Tibial artery (tissue), 4 donors: ENCODE results near the gene NCOR1.

Source experiments
- DNase-seq, 2 donors: peaks; one replicate each; pipeline ENCODE4 v3.0.0-alpha.2; 2019
- H3K27ac ChIP-seq, 2 donors: fragments of 200-600 bp; sonication (generic) in 1 of 2; 1 replicate in 1 of 2; 2 replicates in 1 of 2; pipeline ENCODE4 v1.5.1; 2018 to 2019; ENCODE audit warnings: mild to moderate bottlenecking in 1 of 2
- H3K27me3 ChIP-seq, 2 donors: fragments of 200-600 bp; sonication (generic) in 1 of 2; one replicate each; pipeline versions ENCODE4 v1.5.1 to v1.6.0; 2016 to 2019
- H3K36me3 ChIP-seq, 3 donors: fragments of 200-600 bp; sonication (generic) in 2 of 3; one replicate each; pipeline ENCODE4 v1.5.1; 2016 to 2019; ENCODE audit warnings: mild to moderate bottlenecking in 2 of 3
- H3K4me1 ChIP-seq, 4 donors: fragments of 200-600 bp; sonication (generic) in 2 of 4; 1 replicate in 3 of 4; 2 replicates in 1 of 4; pipeline ENCODE4 v1.5.1; 2016 to 2019
- H3K4me3 ChIP-seq, 2 donors: fragments of 200-600 bp; sonication (generic) in 1 of 2; 1 replicate in 1 of 2; 2 replicates in 1 of 2; pipeline ENCODE4 v1.5.1; 2018 to 2019; ENCODE audit warnings: mild to moderate bottlenecking in 2 of 2
- H3K9me3 ChIP-seq, 3 donors: fragments of 200-600 bp; sonication (generic) in 1 of 3; one replicate each; pipeline ENCODE4 v1.5.1; 2016 to 2019
- intact Hi-C: fragments of 100-400 bp; cut with DNase I; formaldehyde crosslinking; loops from one replicate; pipeline ENCODE4 v1.15.0; 2023; ENCODE audit warnings: low total_unique reads
- TF ChIP-seq, protein P1 (sequence below), 2 experiments: fragments of 200-600 bp in 1 of 2; fragments of 450-650 bp in 1 of 2; IDR thresholded peaks; one replicate each; pipeline ENCODE4 v1.5.1; 2017 to 2019; ENCODE audit warnings: antibody characterized with exemption in 2 of 2, mild to moderate bottlenecking in 1 of 2, moderate library complexity in 1 of 2

The NCOR1 gene

DNA sequence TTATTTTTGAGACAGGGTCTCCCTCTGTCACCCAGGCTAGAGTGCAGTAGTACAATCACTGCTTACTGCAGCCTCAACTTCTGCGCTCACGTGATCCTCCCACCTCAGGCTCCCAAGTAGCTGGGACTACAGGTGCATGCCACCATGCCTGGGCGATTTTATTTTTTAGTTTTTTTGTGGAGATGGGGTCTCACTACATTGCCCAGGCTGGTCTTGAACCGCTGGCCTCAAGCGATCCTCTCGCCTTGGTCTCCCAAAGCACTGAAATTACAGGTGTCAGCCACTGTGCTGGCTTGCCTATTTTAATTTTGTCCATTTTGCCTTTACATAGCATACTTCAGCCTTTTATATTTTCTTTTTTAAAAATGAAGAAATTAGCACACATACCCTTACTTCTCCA, 164.5 kb downstream of the NCOR1 start:
- DNase-seq, result no peak

DNA sequence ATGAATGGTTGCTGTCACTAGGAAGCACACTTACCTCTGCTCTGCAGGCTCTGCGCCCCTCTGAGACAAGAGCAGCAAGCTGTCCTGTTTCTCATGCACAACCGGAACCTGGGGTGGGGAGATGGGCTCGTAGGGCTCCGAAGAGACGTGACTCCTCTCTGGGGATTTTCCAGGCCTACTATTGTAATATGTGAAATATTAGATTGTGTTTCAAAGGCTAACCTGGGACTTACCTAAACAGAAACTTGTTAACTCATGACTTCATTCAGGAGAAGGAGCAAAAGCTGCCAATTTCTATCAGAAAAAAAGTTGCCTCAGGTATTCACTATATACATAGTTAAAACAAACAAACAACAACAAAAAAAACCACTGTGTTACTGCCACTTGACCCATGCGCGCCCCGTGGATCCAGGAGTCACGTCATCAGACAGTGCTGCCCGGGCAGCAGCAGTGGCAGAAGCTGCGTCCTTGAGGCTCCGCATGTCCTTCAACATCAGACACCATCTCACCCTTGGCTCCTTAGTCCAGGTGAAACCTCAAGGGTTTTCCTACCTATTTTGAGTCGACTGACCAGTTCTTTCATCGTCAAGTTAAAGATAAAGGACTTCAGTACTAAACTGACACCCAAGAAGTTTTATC, 166.4 kb downstream of the NCOR1 start:
- H3K9me3 ChIP-seq, result no peaks in the 10 kb centered on the region
- TF ChIP-seq, protein P1, sequence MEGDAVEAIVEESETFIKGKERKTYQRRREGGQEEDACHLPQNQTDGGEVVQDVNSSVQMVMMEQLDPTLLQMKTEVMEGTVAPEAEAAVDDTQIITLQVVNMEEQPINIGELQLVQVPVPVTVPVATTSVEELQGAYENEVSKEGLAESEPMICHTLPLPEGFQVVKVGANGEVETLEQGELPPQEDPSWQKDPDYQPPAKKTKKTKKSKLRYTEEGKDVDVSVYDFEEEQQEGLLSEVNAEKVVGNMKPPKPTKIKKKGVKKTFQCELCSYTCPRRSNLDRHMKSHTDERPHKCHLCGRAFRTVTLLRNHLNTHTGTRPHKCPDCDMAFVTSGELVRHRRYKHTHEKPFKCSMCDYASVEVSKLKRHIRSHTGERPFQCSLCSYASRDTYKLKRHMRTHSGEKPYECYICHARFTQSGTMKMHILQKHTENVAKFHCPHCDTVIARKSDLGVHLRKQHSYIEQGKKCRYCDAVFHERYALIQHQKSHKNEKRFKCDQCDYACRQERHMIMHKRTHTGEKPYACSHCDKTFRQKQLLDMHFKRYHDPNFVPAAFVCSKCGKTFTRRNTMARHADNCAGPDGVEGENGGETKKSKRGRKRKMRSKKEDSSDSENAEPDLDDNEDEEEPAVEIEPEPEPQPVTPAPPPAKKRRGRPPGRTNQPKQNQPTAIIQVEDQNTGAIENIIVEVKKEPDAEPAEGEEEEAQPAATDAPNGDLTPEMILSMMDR (IDR thresholded peaks at IDR 0.05), result no peak
- no peaks in the 10 kb centered on the region for H3K27me3 ChIP-seq
- no peaks in the 10 kb centered on the region for H3K4me1 ChIP-seq
- intact Hi-C loops, result no loop called here
- no peak overlapping the region for H3K4me3 ChIP-seq
- H3K27ac ChIP-seq, result no peak overlapping the region
- DNase-seq, result no peak
- peaks cover 47 to 85% (median 76%) of the 10 kb centered on the region in 3 donors for H3K36me3 ChIP-seq

More for the DNA sequence above, 164.5 kb downstream of the NCOR1 start:
- TF ChIP-seq, protein P1 (IDR thresholded peaks at IDR 0.05), result no peak
- no peaks in the 10 kb centered on the region for H3K9me3 ChIP-seq
- H3K4me1 ChIP-seq, result no peaks in the 10 kb centered on the region
- H3K27me3 ChIP-seq, result no peaks in the 10 kb centered on the region
- intact Hi-C loops, result no loop called here
- H3K36me3 ChIP-seq, result peaks cover 51 to 85% (median 74%) of the 10 kb centered on the region in 3 donors
- no peak overlapping the region for H3K27ac ChIP-seq
- H3K4me3 ChIP-seq, result no peak overlapping the region

DNA sequence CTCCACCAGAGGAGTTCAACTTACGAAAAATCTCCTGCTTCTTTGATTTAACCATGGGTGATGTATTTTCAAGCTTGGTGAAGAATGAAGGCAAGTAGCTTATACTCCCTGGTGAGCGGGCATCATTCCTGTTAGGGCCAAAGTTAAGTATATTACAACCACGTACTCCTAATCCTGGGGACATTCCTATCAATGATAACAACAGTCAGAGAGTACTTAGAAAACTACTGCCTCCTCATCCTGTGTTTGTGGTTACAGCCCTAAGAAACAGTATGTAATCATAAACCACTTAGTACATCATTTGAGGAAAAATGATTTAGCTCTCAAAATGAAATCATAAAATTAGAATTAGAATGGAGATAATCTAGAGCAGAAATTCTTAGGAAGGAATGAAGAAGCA, 168.4 kb downstream of the NCOR1 start:
- Histone ChIP-seq H3K4me1 (no peaks in the 10 kb centered on the region), H3K4me3 (no peak overlapping the region)

DNA sequence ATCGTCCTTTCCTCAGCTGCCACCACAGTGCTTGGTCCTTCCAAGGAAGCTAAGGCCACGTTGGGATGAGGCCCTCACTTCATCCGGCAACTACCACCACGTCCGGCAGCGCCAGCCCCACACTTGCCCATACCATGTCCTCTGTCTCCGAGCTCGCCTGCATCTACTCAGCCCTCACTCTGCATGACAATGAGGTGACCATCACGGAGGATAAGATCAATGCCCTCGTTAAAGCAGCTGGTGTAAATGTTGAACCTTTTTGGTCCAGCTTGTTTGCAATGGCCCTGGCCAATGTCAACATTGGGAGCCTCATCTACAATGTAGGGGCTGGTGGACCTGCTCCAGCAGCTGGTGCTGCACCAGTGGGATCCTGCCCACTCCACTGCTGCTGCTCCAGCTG, 170.8 kb downstream of the NCOR1 start:
- DNase-seq, result no peak
- Histone ChIP-seq H3K9me3 (no peaks in the 10 kb centered on the region), H3K27ac (no peak overlapping the region), H3K27me3 (no peaks in the 10 kb centered on the region), H3K4me3 (no peak overlapping the region), H3K36me3 (peaks cover 66 to 96% (median 81%) of the 10 kb centered on the region in 3 donors), H3K4me1 (no peaks in the 10 kb centered on the region)
- TF ChIP-seq, protein P1 (IDR thresholded peaks at IDR 0.05), result no peak
- intact Hi-C loops, result no loop called here

More for the DNA sequence above, 168.4 kb downstream of the NCOR1 start:
- Histone ChIP-seq H3K9me3 (no peaks in the 10 kb centered on the region), H3K27me3 (no peaks in the 10 kb centered on the region), H3K36me3 (peaks cover 55 to 91% (median 79%) of the 10 kb centered on the region in 3 donors), H3K27ac (no peak overlapping the region)
- TF ChIP-seq, protein P1 (IDR thresholded peaks at IDR 0.05), result no peak
- DNase-seq, result no peak
- intact Hi-C loops, result no loop called here

DNA sequence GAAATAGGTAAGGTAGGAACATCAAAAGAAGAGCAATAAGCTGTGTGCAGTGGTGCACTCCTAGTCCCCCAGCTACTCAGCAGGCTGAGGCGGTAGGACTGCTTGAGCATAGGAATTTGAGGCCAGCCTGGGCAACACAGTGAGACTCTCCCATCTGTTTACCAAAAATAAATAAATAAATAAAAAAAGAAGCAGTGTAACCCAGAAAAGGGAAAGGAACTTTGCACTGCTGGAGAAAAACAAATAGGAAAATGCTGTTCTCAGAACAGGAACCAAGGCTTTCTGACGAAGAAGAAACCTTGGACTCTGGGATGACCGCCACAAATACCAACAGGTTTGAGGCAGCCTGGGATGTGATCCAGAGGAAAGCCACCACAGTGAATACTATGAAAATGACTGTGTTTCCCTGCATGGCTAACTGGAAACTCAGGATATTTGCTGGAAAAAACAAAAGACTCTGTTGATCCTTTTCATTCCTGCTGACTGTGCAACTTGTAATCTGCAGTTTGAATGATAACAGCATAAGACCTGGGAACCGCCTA, 174.6 kb downstream of the NCOR1 start:
- H3K27me3 ChIP-seq, result no peaks in the 10 kb centered on the region
- DNase-seq, result no peak
- no peak overlapping the region for H3K4me3 ChIP-seq
- H3K9me3 ChIP-seq, result no peaks in the 10 kb centered on the region
- H3K4me1 ChIP-seq, result no peaks in the 10 kb centered on the region
- peaks cover 54 to 96% (median 76%) of the 10 kb centered on the region in 3 donors for H3K36me3 ChIP-seq
- TF ChIP-seq, protein P1 (IDR thresholded peaks at IDR 0.05), result no peak
- intact Hi-C loops, result no loop called here
- H3K27ac ChIP-seq, result no peak overlapping the region
